Bronchial epithelial cell (primary cell): ENCODE results near the gene EFHD2. TPM values are rescaled to one million over a fixed set of nuclear protein-coding genes. Genes with fewer than 3 reads are reported as not detected.
A peak's percentile ranks its signal among the peaks of the same experiment; 100 is the strongest.
"Not testable (repeated sequence)": the region's sequence is repeated elsewhere in the genome, so short reads cannot be mapped to it uniquely, and the experiment has no call there.

Source experiments
- DNase-seq: peaks from one replicate; pipeline ENCODE4 v3.0.0-alpha.2; 2010; ENCODE audit warnings: low read depth
- FAIRE-seq: peaks from 2 replicates; lab custom pipeline; 2011; peaks lifted over from hg19 to GRCh38; lab: Jason Lieb, UNC
- H3K27me3 ChIP-seq: 2 replicates; pipeline ENCODE4 v1.5.1; 2011; ENCODE audit warnings: low read length; ENCODE audit not compliant: control insufficient read depth, insufficient read depth
- H3K36me3 ChIP-seq: 2 replicates; pipeline ENCODE4 v1.5.1; 2011; ENCODE audit warnings: low read length; ENCODE audit not compliant: control insufficient read depth, insufficient read depth
- H3K4me3 ChIP-seq: 2 replicates; pipeline ENCODE4 v1.5.1; 2011; ENCODE audit warnings: mild to moderate bottlenecking, low read depth, low read length, control low read depth
- total RNA-seq: library from RNA; depleted of rRNA; stranded (reverse); fragments of >200 nt; gene quantifications from 2 replicates; pipeline ENCODE4 v1.2.1, GENCODE V29; 2014
- TF ChIP-seq, protein P1 (sequence below): IDR thresholded peaks from 2 replicates; pipeline ENCODE4 v1.5.1; 2011; ENCODE audit warnings: mild to moderate bottlenecking, moderate library complexity, low read length, control low read depth, inconsistent platforms; ENCODE audit not compliant: insufficient read depth, severe bottlenecking

Gene EFHD2
- total RNA-seq, 1 donor from 2014 or later, result 42.6 TPM

- Histone ChIP-seq H3K36me3 (peaks cover 19% of the 10 kb centered on the region), H3K27me3 (no peaks in the 10 kb centered on the region), H3K4me3 (no peak overlapping the region)
- TF ChIP-seq, protein P1, sequence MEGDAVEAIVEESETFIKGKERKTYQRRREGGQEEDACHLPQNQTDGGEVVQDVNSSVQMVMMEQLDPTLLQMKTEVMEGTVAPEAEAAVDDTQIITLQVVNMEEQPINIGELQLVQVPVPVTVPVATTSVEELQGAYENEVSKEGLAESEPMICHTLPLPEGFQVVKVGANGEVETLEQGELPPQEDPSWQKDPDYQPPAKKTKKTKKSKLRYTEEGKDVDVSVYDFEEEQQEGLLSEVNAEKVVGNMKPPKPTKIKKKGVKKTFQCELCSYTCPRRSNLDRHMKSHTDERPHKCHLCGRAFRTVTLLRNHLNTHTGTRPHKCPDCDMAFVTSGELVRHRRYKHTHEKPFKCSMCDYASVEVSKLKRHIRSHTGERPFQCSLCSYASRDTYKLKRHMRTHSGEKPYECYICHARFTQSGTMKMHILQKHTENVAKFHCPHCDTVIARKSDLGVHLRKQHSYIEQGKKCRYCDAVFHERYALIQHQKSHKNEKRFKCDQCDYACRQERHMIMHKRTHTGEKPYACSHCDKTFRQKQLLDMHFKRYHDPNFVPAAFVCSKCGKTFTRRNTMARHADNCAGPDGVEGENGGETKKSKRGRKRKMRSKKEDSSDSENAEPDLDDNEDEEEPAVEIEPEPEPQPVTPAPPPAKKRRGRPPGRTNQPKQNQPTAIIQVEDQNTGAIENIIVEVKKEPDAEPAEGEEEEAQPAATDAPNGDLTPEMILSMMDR, result no peak
- FAIRE-seq, result no peak
- DNase-seq, result no peak
Observed at GRCh38 chr1:15424981-15425380, 15.3 kb downstream of the EFHD2 start.

DNA sequence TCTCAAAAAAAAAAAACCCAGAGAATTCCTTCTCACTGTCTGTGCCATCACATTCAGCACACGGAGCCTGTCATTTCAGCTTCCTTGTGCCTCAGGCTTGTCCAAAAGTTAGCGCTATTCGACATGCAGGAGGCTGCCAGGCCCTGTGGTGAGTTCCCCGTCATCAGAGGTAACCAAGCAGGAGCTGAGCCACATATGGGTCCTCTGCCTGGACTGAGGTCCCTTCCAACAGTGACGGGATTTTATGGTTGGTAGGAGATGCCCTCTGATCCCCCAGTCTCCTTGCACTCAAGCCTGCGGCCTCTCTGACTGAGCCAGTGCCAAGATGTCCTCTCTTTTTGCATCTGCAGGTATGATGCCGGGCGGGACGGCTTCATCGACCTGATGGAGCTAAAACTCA lies 15.8 kb downstream of the EFHD2 start:
- DNase-seq (no peak), FAIRE-seq (no peak)
- Histone ChIP-seq H3K4me3 (no peak overlapping the region), H3K36me3 (peaks cover 19% of the 10 kb centered on the region), H3K27me3 (no peaks in the 10 kb centered on the region)
- TF ChIP-seq, protein P1, result no peak

- DNase-seq, result no peak
- Histone ChIP-seq H3K27me3 (no peaks in the 10 kb centered on the region), H3K4me3 (no peak overlapping the region), H3K36me3 (peaks cover 20% of the 10 kb centered on the region)
- FAIRE-seq, result no peak
- TF ChIP-seq, protein P1, result no peak
Observed at GRCh38 chr1:15425958-15426357, 16.3 kb downstream of the EFHD2 start.

DNA sequence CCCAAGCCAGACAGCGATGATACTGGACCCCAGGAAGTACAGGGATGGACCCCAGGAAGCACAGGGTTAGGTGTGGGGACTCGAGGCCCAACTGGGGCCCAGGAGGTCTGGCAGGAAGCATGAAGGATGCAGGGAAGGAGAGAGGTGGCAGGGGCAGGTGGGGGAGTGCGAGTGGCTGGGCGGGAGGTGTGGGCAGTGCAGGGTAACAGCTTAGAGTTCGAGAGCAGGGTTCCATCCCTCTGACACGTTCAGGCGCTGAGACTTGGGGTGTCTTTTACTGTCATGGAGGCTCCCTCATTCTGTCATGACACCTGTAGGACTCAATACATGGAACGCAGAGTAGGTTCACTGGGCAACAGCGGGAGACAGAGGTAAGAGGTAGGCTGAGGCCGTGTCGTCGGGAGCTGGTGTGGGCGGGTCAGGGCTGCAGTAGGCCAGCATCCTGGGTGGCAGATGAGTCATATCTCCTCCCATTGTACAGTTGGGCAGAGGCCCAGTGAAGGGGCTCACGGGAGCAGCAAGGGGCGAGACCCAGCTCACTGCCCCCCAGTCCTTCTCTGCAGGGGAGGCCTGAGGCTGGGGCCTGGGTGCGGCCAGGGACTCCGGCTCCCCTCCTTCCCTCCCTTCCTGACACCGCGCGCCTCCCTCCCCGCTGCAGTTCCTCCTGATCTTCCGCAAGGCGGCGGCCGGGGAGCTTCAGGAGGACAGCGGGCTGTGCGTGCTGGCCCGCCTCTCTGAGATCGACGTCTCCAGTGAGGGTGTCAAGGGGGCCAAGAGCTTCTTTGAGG lies 17.0 kb downstream of the EFHD2 start:
- FAIRE-seq, result no peak
- DNase-seq, result peak; percentile 29
- TF ChIP-seq, protein P1, result no peak
- Histone ChIP-seq H3K27me3 (no peaks in the 10 kb centered on the region), H3K36me3 (peaks cover 20% of the 10 kb centered on the region), H3K4me3 (no peak overlapping the region)

DNA sequence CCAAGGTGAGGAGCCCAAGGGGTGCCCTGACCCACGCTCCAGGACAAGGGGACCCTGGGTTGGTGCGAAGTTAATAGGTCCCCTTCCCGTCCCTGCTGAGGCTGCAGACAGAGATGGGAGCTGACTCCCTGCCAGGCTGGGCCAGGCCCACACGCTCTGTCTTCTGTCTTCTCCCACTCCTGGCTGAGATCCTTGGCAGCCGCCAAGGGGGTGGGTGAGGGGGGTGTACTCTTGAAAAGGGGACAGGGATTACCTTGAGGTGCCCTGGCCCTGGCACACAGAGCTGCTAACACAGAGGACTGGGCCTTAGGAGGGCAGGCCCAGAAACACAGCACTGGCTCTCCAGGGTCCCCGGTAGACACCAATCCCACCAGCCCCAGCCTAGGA lies 17.6 kb downstream of the EFHD2 start:
- TF ChIP-seq, protein P1, result no peak
- DNase-seq, result no peak
- no peaks in the 10 kb centered on the region for H3K27me3 ChIP-seq
- no peak overlapping the region for H3K4me3 ChIP-seq
- peaks cover 20% of the 10 kb centered on the region for H3K36me3 ChIP-seq
- no peak for FAIRE-seq

DNA sequence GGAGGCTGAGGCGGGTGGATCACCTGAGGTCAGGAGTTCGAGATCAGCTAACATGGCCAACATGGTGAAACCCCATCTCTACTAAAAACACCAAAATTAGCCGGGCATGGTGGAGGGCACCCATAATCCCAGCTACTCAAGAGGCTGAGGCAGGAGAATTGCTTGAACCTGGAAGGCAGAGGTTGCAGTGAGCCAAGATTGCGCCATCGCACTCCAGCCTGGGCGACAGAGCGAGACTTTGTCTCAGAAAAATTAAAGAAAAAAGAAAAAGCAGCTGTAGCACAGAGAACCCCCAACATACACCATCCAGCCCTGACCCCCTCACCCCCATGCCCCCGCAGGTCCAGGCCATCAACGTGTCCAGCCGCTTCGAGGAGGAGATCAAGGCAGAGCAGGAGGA lies 18.6 kb downstream of the EFHD2 start:
- peaks cover 18% of the 10 kb centered on the region for H3K36me3 ChIP-seq
- H3K27me3 ChIP-seq, DNase-seq, FAIRE-seq, H3K4me3 ChIP-seq: not testable (repeated sequence)
